Osteoblast (primary cell): Measurements from ENCODE around the gene KDM6B. TPM values are rescaled to one million over a fixed set of nuclear protein-coding genes. Genes with fewer than 3 reads are reported as not detected.

Source experiments
- DNase-seq: peaks from one replicate; pipeline ENCODE4 v3.0.0; 2011; ENCODE audit warnings: low spot score, mixed read lengths; ENCODE audit not compliant: insufficient read length; ENCODE audit errors: missing footprints
- H2AFZ ChIP-seq: 2 replicates; pipeline ENCODE4 v1.6.0; 2011; ENCODE audit warnings: mild to moderate bottlenecking, low read length
- H3K27ac ChIP-seq: 2 replicates; pipeline ENCODE4 v1.5.1; 2011; ENCODE audit warnings: mild to moderate bottlenecking, low read depth, low read length, moderate library complexity
- H3K27me3 ChIP-seq: 2 replicates; pipeline ENCODE4 v1.6.0; 2012; ENCODE audit warnings: mild to moderate bottlenecking, control low read depth, inconsistent platforms, low read length, moderate library complexity; ENCODE audit not compliant: insufficient read depth
- H3K36me3 ChIP-seq: 2 replicates; pipeline ENCODE4 v1.5.1; 2011; ENCODE audit warnings: mild to moderate bottlenecking, low read length, control low read depth, moderate library complexity; ENCODE audit not compliant: insufficient read depth
- H3K4me1 ChIP-seq: 2 replicates; pipeline ENCODE4 v1.5.1; 2011; ENCODE audit warnings: mild to moderate bottlenecking, low read length, control low read depth, moderate library complexity; ENCODE audit not compliant: insufficient read depth
- H3K4me2 ChIP-seq: 2 replicates; pipeline ENCODE4 v1.6.0; 2011; ENCODE audit warnings: mild to moderate bottlenecking, low read length; ENCODE audit not compliant: insufficient read depth
- H3K4me3 ChIP-seq: fragments of 200-600 bp; sonication (generic); 3 replicates; pipeline ENCODE4 v1.5.1; 2012; ENCODE audit warnings: mild to moderate bottlenecking, low read length, inconsistent platforms; ENCODE audit not compliant: insufficient read depth
- H3K79me2 ChIP-seq: 2 replicates; pipeline ENCODE4 v1.6.0; 2012; ENCODE audit warnings: mild to moderate bottlenecking, low read length, control low read depth, inconsistent platforms; ENCODE audit not compliant: insufficient read depth
- H3K9me3 ChIP-seq: 2 replicates; pipeline ENCODE4 v1.5.1; 2011; ENCODE audit warnings: low read depth, low read length, control low read depth
- H4K20me1 ChIP-seq: 2 replicates; pipeline ENCODE4 v1.6.0; 2012; ENCODE audit warnings: mild to moderate bottlenecking, low read length, control low read depth; ENCODE audit not compliant: insufficient read depth
- total RNA-seq: library from RNA; depleted of rRNA; stranded (reverse); fragments of >200 nt; gene quantifications from 2 replicates; pipeline ENCODE4 v1.2.3, GENCODE V29; 2012
- TF ChIP-seq, protein P1 (sequence below): IDR thresholded peaks from 2 replicates; pipeline ENCODE4 v1.5.1; 2011; ENCODE audit warnings: mild to moderate bottlenecking, low read depth, low read length, moderate library complexity; ENCODE audit errors: extremely low read depth

Gene KDM6B
- total RNA-seq, 1 donor: 12.3 TPM

DNA sequence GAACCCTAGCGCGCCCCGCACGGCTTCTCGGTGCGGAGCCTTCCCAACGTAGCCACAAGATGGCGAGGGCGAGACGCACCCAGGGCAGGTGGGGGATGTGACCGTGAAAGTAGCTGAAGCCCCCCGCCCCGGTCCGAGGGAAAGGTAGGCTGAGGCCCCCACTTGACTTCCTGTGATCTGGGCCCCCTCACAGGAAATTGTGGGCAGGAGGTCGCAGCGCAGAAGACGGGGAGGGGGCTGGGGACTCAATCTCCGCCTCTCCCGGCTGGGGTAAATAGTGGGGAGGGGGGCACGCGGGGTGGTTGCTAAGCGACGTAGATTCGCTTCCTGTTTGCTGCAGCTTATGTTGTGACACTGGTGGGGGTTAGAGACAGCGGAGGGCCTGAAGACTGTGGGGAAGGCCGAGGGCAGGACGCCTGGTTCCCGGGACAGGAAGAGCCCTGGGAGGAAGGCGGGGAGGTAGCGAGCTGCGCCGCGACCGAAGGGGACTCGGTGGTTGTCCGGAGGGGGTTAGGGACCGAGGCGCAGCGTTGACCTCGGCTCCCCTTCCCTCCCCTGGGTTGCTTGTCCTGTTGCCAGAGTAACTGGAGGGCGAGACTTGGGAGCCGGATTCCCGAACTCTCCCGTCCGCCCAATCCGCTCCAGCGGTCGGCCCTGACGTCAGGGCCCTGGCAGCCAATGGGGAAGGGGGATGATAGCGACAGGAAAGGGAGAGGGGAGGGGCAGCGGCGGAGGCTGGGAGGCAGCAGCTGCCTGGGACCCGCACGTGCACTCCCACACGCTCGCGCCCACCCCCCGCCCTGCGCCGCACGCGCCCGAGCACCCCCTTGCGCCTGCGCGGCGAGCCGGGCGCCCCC is 1.2 kb downstream of the KDM6B start:
- peak; percentile 99 for DNase-seq
- Histone ChIP-seq H3K4me2 (peak overlapping the region; percentile 86), H3K27me3 (peaks cover 11% of the 10 kb centered on the region), H2AFZ (peak overlapping the region; percentile 56), H4K20me1 (peaks cover 17% of the 10 kb centered on the region), H3K79me2 (peaks cover 16% of the 10 kb centered on the region), H3K4me1 (peaks cover 33% of the 10 kb centered on the region), H3K4me3 (peak overlapping the region; percentile 75), H3K27ac (peak overlapping the region; percentile 89), H3K9me3 (no peaks in the 10 kb centered on the region), H3K36me3 (no peaks in the 10 kb centered on the region)
- TF ChIP-seq, protein P1, sequence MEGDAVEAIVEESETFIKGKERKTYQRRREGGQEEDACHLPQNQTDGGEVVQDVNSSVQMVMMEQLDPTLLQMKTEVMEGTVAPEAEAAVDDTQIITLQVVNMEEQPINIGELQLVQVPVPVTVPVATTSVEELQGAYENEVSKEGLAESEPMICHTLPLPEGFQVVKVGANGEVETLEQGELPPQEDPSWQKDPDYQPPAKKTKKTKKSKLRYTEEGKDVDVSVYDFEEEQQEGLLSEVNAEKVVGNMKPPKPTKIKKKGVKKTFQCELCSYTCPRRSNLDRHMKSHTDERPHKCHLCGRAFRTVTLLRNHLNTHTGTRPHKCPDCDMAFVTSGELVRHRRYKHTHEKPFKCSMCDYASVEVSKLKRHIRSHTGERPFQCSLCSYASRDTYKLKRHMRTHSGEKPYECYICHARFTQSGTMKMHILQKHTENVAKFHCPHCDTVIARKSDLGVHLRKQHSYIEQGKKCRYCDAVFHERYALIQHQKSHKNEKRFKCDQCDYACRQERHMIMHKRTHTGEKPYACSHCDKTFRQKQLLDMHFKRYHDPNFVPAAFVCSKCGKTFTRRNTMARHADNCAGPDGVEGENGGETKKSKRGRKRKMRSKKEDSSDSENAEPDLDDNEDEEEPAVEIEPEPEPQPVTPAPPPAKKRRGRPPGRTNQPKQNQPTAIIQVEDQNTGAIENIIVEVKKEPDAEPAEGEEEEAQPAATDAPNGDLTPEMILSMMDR: peak; percentile 67

DNA sequence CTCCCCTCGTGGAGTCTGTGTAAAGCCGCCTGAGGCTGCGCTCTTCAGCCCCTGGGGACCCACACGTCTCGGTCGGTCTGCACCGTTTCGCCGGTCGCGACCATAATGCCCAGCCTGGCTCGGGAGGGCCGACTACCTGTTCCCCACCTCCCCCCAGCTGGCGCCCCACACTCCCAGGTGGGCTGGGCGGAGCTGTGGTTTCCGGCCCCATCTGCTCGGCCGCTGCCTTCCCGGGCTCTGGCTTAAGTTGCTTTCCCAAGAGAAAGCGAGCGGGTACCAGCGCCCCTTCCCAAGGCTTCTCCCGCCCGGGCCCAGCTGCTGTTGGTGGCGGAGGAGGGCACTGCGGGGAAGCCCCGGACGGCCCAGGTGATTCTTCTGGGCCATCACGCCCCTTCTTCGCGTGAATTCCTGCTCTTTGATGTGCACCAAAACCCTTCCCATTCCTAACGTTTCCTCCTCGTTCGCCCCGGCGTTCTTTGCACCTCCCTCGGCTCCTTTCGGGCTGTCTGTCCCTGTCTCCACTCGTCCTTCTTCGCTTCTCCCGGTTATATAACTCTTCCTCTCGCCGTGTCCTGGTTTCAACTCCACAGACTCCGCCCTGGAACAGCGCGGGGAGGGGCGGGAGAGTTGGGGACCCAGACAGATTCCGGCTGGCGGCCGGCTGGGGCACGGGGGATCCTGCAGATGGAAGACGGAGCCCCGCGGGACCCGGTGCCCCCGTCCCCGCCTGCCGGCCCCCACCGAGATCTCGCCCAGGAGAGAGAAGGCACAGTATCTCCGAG is 2.0 kb downstream of the KDM6B start:
- Histone ChIP-seq H3K9me3 (no peaks in the 10 kb centered on the region), H3K4me3 (peak overlapping the region; percentile 75)

DNA sequence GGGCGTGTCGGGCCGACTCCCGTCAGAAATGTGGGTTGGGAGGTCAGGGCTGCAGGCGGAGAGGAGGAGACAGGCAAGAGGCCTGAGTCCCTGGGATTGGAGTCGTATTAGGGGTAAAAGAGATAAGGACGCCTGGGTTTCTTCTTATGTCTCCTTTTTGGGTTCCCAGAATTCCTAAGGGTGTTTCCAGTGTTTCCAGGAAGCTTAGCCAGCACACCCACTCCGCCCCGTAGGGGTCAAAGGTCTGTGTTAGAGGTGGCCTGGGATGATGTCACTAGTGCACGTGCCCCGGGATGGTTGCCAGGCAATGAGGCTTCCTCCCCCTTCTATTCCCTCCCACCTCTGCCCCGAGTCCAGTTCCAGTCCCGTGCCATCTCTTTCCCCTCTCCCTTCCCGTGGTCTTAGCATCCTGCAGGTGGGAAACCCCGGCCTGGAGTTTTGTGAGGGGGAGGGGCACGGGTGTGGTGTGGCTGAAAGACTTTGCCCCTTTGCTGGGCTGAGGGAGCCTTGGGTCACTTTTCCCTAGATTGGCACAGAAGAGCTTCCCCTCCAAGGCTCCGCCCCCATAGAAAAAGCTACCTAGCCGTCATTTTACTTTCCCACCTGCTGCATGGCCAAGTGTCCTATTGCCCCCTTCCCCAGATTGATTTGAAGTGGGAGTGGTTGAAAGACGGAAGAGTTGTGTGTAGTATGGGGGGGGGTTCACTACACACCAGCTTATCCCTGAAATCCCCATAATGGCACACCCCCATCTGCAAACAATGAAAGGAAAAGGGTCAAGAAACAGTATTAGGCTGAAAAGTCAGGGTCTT is 2.8 kb downstream of the KDM6B start:
- Histone ChIP-seq H3K4me2 (peak overlapping the region; percentile 86), H4K20me1 (peaks cover 27% of the 10 kb centered on the region), H3K4me1 (peaks cover 43% of the 10 kb centered on the region), H3K9me3 (no peaks in the 10 kb centered on the region), H3K27ac (peak overlapping the region; percentile 89), H2AFZ (peak overlapping the region; percentile 52), H3K36me3 (peaks cover 9% of the 10 kb centered on the region), H3K27me3 (peaks cover 3% of the 10 kb centered on the region), H3K4me3 (peak overlapping the region; percentile 75), H3K79me2 (peaks cover 16% of the 10 kb centered on the region)
- TF ChIP-seq, protein P1: no peak
- peak; percentile 98 for DNase-seq

More for the DNA sequence above, 2.0 kb downstream of the KDM6B start:
- H3K36me3 ChIP-seq: peaks cover 7% of the 10 kb centered on the region
- peak overlapping the region; percentile 86 for H3K4me2 ChIP-seq
- H3K27ac ChIP-seq: peak overlapping the region; percentile 89
- peak overlapping the region; percentile 52 for H2AFZ ChIP-seq
- peaks cover 11% of the 10 kb centered on the region for H3K27me3 ChIP-seq
- DNase-seq: no peak
- TF ChIP-seq, protein P1: no peak
- peaks cover 16% of the 10 kb centered on the region for H3K79me2 ChIP-seq
- H4K20me1 ChIP-seq: peaks cover 22% of the 10 kb centered on the region
- H3K4me1 ChIP-seq: peaks cover 38% of the 10 kb centered on the region
